ENCODE measurements around the gene ZBTB39. TPM values are rescaled to one million over a fixed set of nuclear protein-coding genes. Genes with fewer than 3 reads are reported as not detected.
"Not testable (repeated sequence)": the region's sequence is repeated elsewhere in the genome, so short reads cannot be mapped to it uniquely, and the experiment has no call there.

Gene ZBTB39
- total RNA-seq, 1 donor from 2014 or later, result 6.8 TPM

DNA sequence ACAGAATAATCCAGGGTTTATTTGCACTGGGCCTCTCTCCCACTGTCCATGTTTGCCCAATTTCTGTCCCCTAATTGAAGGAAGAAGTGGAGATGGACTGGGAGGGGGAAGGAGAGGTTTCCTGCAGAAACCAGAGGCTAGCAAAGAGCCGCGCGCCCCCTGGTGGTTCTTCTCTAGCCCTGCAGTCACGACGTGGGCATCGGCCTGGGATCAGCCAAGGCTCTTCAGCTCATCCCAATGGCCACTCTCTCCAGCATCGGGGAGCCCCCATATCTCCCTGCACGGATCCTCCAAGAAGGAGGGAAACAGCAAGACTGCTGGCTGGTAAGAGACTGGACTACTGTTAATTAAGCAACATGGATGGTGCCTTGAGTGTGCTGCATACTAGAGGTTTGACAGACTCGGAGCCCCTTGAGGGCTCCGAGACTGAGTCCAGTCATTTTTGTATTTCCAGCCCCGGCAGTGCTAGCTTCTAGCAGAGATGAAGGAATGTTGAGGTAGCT lies 18.7 kb downstream of the ZBTB39 start:
- H3K36me3 ChIP-seq, result no peaks in the 10 kb centered on the region
- TF ChIP-seq, protein P1, sequence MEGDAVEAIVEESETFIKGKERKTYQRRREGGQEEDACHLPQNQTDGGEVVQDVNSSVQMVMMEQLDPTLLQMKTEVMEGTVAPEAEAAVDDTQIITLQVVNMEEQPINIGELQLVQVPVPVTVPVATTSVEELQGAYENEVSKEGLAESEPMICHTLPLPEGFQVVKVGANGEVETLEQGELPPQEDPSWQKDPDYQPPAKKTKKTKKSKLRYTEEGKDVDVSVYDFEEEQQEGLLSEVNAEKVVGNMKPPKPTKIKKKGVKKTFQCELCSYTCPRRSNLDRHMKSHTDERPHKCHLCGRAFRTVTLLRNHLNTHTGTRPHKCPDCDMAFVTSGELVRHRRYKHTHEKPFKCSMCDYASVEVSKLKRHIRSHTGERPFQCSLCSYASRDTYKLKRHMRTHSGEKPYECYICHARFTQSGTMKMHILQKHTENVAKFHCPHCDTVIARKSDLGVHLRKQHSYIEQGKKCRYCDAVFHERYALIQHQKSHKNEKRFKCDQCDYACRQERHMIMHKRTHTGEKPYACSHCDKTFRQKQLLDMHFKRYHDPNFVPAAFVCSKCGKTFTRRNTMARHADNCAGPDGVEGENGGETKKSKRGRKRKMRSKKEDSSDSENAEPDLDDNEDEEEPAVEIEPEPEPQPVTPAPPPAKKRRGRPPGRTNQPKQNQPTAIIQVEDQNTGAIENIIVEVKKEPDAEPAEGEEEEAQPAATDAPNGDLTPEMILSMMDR (IDR thresholded peaks at IDR 0.05), result peak; percentile 94
- no peaks in the 10 kb centered on the region for H3K27me3 ChIP-seq (ENCODE audit: low read depth)
- intact Hi-C loops (cut with DNase I), result no loop called here
- peaks cover 54% of the 10 kb centered on the region for H3K4me1 ChIP-seq
- peak; percentile 90 for ATAC-seq
- no peaks in the 10 kb centered on the region for H3K9me3 ChIP-seq
- H3K4me3 ChIP-seq, result no peak overlapping the region
- no peak overlapping the region for H3K27ac ChIP-seq
- DNase-seq, result peak; percentile 90

DNA sequence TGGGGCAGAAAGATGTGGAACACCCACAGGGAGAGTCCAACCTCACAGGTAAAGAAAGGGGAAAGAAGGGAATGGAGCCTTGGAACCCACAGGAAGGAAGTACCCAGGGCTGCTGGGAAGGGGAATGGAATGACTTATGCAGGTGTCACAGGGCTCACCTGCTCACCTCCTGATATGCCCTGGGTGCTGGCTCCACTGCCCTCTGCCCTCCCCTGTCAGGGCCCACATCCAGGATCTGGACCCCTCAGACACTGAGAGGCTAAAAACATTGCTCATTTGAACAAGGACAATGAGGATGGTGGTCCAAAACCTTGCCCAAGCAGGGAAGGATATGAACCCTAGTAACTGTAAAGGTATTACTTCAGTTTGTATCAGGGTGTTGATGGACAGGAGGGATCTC lies 19.3 kb downstream of the ZBTB39 start:
- Histone ChIP-seq H3K27ac (no peak overlapping the region), H3K9me3 (no peaks in the 10 kb centered on the region), H3K36me3 (no peaks in the 10 kb centered on the region), H3K27me3 (ENCODE audit: low read depth) (no peaks in the 10 kb centered on the region), H3K4me3 (no peak overlapping the region), H3K4me1 (peaks cover 49% of the 10 kb centered on the region)
- peak in 1 of 2 donors; percentile 13 for ATAC-seq
- no peak for DNase-seq
- TF ChIP-seq, protein P1 (IDR thresholded peaks at IDR 0.05), result no peak
- intact Hi-C loops (cut with DNase I), result no loop called here

DNA sequence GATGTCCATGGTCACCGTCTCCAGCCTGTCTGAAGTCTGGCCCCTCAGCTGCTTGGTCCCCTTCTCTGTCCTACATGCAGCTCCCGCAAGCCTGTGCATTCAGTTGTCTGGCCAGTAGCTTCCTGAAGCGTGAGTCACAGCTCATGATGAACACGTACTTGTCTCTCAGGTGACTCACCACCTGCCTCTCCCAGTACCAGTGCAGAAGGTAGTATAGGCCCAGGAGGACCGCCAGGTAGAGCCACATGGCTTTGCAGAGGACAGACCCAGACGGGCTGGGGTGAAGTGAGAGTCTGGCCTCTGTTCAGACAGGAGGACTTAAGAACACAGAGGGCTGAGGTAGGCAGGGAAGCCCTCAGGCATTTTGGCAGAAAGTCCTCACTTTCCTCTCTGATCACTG lies 20.6 kb downstream of the ZBTB39 start:
- intact Hi-C loops (cut with DNase I); H3K9me3 ChIP-seq; H3K27ac ChIP-seq; H3K36me3 ChIP-seq; H3K27me3 ChIP-seq (ENCODE audit: low read depth); DNase-seq; H3K4me3 ChIP-seq: not testable (repeated sequence)
- ATAC-seq, result peak; percentile 71 to 79
- H3K4me1 ChIP-seq, result peaks cover 36% of the 10 kb centered on the region

DNA sequence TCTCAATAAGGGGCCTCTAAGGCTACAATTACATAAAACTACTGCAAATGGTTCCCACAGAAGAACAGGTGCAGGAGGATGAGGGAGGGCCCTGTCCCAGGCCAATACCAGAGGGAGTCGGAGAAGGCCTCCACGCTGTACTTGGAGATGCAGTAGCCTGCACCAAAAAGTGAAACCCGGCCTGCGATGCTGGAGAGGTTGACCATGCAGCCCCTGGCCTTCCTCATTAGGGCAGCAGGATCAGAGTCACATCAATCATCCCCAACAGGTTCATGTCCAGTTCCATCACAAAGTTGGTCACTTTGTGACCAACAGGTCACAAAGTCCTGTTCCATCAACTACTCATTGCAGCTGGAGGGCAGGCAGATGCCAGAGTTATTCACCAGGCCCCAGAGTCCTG lies 23.0 kb downstream of the ZBTB39 start:
- Histone ChIP-seq H3K4me3 (no peak overlapping the region), H3K27me3 (ENCODE audit: low read depth) (no peaks in the 10 kb centered on the region), H3K36me3 (no peaks in the 10 kb centered on the region), H3K27ac (no peak overlapping the region), H3K9me3 (no peaks in the 10 kb centered on the region), H3K4me1 (peaks cover 18% of the 10 kb centered on the region)
- ATAC-seq, result no peak
- TF ChIP-seq, protein P1 (IDR thresholded peaks at IDR 0.05), result no peak
- intact Hi-C loops (cut with DNase I), result no loop called here
- DNase-seq, result no peak

DNA sequence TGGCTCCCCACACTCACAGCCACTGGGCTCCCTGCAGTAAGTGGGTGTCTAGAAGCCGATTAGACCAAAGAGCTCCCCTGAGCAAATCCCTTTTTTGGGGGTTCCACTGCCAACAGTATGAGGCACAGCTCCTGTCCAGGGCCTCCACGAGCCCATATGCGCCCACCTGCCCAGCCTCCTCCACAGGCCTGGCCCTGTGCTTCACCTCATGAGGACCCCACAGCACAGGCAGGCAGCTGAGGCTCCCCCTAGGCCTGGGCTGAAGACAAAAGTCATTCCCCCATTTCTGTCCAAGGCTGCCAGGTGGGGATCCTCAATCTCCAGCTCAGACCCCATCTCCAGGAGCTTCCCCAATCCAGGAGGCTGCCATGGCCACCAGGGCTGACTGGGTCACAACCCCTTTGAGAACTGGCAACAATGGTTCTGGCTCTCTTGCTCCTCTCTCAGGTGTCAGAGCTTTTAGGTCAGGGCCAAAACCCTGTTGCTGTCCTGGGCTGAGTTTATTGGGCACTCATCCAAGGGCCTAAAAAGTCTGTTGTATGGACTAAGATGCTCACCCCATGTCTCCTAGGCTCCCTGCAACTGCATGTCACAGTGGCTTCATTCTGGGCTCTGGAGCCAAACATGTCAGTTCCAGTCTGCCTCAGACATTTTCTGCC lies 23.6 kb downstream of the ZBTB39 start:
- H3K27me3 ChIP-seq (ENCODE audit: low read depth); intact Hi-C loops (cut with DNase I); H3K27ac ChIP-seq; H3K4me3 ChIP-seq; H3K36me3 ChIP-seq; DNase-seq; H3K9me3 ChIP-seq; ATAC-seq: not testable (repeated sequence)
- peaks cover 11% of the 10 kb centered on the region for H3K4me1 ChIP-seq

GRCh38 chr12:56980941-56981530 lies 25.3 kb downstream of the ZBTB39 start:
- intact Hi-C loops (cut with DNase I), result no loop called here
- Histone ChIP-seq H3K4me3 (no peak overlapping the region), H3K4me1 (no peaks in the 10 kb centered on the region), H3K27ac (no peak overlapping the region), H3K27me3 (ENCODE audit: low read depth) (no peaks in the 10 kb centered on the region), H3K9me3 (no peaks in the 10 kb centered on the region), H3K36me3 (no peaks in the 10 kb centered on the region)
- ATAC-seq, result no peak
- TF ChIP-seq, protein P1 (IDR thresholded peaks at IDR 0.05), result no peak
- DNase-seq, result no peak
